GM18858 (cell line): ENCODE results near the gene TMOD4.
A peak's percentile ranks its signal among the peaks of the same experiment; 100 is the strongest.

Experiments used
- ATAC-seq: cut with Tn5 transposase; IDR thresholded peaks from one replicate; pipeline ENCODE4 v1.9.1; 2021; ENCODE audit not compliant: unreplicated experiment

TMOD4 gene

GRCh38 chr1:151176514-151177045 is 799 bp upstream of the TMOD4 start:
- no peak for ATAC-seq

DNA sequence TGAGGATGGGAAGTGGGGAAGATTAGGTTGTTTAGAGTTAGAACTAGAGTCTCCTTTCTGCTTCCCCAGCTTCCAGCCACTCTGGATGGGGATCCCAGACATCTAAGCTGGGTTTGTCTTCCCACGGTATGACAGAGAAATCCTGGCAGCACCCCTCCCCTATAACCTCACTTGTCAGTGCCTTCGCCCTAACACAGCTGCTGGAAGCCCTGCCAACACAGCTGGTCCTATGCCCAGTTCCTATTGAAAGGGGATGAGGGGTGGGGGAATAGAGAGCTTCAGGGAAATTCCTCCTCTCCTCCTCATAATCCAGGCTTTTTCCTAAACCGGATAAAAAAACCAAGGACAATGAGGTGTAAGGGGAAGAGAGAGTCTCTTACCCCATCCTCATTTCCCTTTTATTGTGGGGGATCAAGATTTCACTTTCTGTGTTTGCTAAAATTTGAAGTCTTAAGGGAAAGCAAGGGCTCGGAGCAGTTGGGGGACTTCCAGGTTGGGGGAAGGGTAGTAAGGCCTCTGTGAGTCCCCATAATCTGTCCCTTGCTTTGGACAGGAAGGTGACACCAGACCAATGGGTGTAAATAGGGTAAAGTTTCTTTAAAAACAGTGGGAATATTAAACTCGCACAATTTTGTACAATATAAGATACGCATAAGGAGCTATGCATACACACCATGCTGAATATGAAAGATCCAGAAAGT is 590 bp downstream of the TMOD4 start:
- no peak for ATAC-seq

DNA sequence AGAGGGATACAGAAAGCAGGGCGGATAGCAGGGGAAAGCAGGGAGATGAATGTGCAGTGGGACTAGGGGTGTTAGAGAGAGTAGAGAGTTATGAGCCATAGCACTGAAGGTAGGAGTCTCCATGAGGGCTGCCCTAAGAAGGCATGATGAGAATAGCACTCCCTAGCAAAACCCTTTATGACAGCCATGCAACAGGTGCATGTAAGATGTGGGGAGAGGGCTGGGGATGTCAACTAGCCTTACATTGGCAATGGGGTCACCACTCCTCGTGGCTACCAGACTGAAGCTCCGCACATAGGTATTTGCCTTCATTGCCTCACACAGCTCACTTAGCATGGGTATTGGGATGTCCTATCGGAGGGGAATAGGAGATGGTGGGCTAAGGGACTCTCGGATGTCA is 4.6 kb downstream of the TMOD4 start:
- no peak for ATAC-seq

- ATAC-seq, result no peak
Observed at GRCh38 chr1:151167116-151167515, 8.7 kb downstream of the TMOD4 start.

GRCh38 chr1:151166505-151166956 is 9.2 kb downstream of the TMOD4 start:
- ATAC-seq, result no peak

DNA sequence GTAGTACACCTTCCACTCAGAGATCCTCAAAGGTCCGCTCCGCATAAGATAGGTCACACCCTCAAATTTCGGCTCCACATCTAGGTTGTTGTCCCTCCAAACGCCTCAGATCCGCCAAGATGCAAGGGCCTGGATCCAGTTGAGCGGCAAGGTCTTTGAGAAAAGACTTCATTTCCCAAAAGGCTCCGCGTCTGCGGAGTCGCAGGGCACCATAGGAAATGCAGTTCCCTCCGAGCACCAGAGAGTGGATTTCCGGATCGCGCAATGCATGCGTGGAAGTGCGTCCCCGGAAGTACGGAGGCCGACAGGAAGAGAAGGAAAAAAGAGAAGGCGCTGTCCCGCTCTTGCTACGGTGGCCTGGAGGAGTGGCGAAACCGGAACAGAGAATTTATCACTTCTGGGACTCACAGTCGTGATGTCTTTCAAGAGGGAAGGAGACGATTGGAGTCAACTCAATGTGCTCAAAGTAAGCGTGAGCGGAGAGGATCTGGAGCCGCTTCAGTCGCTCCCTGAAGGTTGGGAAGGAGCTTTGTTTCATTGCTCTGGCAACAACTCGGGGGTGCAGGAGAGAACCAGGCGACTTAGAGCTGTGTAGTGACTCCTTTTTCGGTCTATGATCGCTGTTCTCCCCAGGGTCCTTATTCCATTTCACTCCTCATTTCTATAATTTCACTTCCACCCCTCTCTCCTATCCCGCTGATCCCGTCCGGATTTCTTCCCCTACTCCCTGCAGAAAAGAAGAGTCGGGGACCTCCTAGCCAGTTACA is 9.9 kb downstream of the TMOD4 start, which contains the start of the genes LYSMD1 and SCNM1:
Gene LYSMD1 (minus strand): TSS at position 165 of the 767 bp plus-strand sequence. CDS start 644 bp downstream, outside the sequence.
Gene SCNM1 (plus strand): TSS at position 407 of the 767 bp plus-strand sequence. CDS start 9 bp downstream, at position 416.
- peak; percentile 81 for ATAC-seq

- ATAC-seq, result no peak
Observed at GRCh38 chr1:151165281-151165737, 10.5 kb downstream of the TMOD4 start.

DNA sequence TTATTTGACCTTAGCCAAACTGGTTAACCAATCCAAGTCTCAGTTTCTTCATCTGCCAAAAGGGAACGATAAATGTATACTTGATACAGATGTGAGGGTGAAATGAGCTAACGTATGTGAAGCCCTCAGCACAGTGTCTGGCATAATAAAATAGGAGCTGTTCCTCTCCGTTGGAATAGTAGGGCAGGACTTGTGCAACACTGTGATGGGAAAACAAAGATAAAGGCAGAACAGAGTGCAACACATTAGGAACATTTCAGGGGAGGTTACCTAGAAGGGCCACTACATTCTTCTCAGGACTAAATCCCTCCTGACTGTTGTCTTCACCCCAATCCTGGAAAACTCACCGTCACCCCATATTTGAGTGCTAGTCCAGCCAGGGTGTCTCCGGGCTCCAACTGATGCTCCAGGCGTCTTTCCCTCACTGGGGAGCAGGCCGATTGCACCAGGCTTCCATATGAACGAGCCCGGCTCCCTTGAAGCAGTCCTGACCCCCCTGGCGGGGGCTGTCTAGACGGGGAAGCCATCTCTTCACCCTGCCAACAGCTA is 11.0 kb downstream of the TMOD4 start:
- no peak for ATAC-seq

DNA sequence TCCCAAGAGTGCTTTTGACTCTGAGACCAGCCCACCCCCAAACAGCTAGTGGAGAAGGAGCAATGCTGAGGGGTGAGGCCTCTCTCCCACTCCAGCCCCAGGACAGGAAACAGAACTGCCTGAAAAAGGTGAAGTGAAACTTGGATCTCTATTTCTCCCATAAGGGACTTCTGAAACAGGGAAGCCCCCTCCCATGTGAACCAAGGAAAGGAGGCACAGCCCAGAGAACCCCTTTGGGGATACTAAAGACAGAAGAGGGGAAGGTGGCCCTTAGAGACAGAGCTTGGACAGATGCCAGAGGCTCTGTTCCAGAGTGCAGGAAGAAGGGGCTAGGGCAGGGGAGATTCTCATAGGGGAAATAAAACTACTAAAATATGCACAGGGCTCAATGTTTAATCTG is 16.4 kb downstream of the TMOD4 start:
- no peak for ATAC-seq

DNA sequence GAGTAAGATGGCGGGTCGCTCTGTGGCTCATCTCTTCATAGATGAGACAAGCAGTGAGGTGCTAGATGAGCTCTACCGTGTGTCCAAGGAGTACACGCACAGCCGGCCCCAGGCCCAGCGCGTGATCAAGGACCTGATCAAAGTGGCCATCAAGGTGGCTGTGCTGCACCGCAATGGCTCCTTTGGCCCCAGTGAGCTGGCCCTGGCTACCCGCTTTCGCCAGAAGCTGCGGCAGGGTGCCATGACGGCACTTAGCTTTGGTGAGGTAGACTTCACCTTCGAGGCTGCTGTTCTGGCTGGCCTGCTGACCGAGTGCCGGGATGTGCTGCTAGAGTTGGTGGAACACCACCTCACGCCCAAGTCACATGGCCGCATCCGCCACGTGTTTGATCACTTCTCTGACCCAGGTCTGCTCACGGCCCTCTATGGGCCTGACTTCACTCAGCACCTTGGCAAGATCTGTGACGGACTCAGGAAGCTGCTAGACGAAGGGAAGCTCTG is 17.0 kb downstream of the TMOD4 start:
- no peak for ATAC-seq

DNA sequence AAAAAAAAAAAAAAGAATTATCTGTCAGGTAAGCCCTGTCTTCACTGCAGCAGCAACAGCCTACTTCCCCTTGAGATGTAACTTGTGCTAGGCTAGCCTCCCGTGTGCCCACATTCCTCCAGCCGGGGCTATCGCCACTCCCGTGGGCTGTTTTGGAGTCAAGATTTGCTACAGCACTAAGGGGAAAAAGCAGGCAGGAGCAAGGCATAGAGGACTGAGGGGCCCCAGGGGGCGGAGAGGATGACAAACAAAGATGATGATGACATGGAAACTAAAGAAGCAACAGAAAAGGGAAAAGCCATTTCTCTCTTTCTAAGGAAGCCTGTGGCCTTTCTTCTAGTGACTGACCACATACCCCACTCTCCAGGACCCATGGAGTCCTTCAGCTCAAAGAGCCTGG is 17.5 kb downstream of the TMOD4 start:
- ATAC-seq, result no peak

- no peak for ATAC-seq
Observed at GRCh38 chr1:151157067-151157531, 18.7 kb downstream of the TMOD4 start.

DNA sequence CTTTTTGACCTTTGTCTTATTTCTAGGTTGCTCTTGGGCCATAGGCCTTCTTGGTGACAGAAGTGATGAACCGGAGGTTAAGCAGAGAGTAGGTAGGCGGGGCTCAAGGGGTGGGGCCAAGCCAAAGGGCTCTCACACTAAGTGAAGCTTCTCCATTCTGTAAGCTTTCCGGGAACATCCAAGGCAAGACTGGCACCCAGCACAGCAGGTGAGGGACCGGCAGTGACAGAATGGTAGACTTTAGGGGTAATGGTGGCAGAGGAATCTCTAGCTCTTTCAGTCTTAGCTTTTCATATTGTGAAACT is 19.3 kb downstream of the TMOD4 start, which contains the start of gene TNFAIP8L2:
Gene TNFAIP8L2 (plus strand): TSS at position 135 of the 305 bp plus-strand sequence. CDS start 2,049 bp downstream, outside the sequence.
- ATAC-seq, result no peak

GRCh38 chr1:151147665-151148064 is 28.1 kb downstream of the TMOD4 start:
- no peak for ATAC-seq

DNA sequence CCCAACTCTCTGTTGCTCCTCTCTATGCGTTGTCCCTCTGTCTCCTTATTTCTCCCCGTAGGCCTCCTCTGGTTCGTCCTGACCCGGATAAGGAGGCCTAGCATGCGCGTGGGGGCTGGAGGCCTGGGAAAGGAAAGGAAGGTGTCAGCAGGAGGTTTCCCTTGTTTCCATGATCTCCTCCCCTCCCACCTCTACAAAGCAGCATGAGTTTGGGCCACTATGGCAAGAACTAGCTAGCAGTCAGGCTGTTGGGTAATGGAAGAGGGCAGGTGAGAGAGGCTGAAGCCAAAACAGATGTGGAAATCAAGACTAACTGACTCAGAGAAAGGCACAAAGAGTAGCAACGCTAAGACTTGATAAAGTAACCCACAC is 28.7 kb downstream of the TMOD4 start:
- ATAC-seq, result no peak

DNA sequence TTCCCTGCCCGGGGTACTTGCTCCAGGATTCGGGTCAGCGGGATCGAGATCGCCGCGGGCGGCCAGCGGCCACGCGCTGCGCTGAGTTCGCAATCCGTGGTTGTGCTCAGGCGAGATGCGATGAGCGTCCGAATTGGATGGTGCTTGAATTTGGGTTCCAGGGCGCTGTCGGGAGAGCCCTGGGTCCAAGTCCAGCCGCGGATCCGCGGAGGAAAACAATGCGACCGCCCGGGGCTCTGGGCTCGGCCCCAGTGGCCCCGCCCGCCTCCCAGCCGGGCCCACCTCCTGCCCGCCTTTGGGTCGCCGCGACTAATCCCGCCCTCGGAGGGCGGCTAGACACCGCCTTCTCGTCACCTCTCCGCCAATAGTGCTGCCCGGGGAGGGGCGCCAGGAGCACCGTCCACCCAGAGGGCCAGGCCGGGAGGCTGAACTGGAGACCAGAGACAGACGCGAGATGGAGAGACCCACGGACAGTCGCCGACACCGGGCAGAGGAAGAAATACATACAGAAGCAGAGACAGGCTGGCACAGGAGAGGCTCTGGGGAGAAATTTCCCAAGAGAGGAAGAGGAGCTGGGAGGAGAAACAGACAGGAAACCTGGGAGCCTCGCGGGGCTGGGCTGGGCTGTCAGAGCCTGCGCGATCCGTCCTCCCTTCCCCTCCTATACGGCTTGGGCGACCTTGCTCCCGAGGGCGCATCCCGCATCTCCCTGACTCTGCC is 29.2 kb downstream of the TMOD4 start, which contains the start of gene SEMA6C:
Gene SEMA6C (minus strand): TSS at position 220 of the 720 bp plus-strand sequence. CDS start 4,010 bp downstream, outside the sequence.
- peak; percentile 81 for ATAC-seq

GRCh38 chr1:151146072-151146411 is 29.7 kb downstream of the TMOD4 start:
- no peak for ATAC-seq

DNA sequence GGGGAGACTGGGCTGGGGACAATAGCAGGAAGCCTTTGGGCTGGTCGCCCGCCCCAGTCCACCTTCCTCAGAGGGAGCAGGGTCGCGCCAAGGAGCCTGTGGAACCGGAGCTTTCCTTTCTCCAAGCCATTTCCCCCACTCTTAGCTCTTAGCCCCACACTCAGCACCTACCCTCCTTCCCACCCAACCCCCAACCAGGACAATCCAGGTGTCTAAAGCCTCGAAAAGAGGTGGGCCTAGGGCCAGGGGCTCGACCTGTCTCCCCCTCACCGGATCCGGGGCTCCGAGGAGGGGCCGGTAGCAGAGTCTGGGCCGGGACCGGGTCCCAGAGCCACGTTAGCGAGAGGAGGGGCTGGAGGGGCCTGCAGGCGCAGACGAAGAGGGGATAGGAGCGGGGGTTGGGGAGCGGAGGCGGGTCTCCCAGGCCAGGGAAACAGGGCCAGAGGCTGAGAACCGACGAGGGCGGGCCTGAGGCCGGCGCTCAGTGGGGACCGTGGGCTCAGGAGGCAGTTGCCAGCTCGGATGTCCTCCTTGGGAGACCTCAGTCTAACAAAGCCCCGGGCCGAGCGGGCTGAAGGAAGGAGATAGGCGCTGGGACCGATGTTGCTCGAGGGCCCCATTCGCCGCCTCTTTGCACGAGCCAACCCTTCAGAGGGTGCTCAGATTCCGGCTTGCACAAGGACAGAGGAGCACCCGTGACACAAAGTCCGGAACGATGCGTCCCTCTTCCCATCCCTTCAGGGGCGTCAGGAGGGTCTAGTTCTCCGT is 30.3 kb downstream of the TMOD4 start:
- ATAC-seq, result no peak

DNA sequence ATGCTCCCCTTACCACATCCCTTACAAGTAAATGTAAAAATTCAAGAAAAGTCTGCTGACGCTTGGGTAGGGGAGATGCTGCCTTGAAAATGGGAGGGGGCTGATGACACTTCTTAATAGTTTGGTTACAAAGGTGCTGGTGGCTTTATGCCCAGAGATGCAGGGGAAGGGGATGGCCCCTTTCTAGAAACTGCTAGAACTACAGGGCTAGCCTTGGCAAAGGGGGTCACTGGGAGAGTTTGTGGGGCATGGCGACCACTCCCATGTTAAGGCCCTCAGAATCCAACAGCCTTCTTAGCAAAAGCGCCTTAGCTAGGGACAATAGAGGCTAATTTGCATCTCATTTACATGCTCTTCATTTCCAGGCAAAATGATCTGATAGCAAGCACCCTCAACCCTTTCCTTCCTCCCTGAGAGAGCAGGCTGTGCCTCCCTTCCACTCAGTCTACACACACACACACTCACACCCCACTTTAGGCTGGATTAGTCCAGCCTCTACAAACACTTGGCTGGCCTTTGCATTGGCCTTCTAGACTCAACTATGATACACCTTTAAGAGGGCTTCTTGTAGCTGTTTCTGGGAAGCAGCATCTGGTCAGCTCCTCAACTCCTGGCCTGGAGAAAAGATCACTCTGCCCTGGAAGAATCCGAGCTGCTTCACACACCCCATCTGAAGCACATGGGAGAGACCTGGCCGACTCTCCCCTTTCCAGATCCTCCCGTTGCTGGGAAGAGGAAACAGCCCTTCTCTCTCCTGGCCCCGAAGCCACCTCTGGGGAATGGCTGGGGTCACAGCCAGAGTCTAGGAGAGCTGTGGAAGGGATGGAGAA is 31.1 kb downstream of the TMOD4 start:
- no peak for ATAC-seq
